ENCODE data around the gene FZD4. TPM values are rescaled to one million over a fixed set of nuclear protein-coding genes. Genes with fewer than 3 reads are reported as not detected.
"Not testable (repeated sequence)": the region's sequence is repeated elsewhere in the genome, so short reads cannot be mapped to it uniquely, and the experiment has no call there.

The FZD4 gene
- total and polyA plus RNA-seq, 2 experiments from 2014 or later, result 18.8 to 46.4 TPM

GRCh38 chr11:86938900-86939880, 16.0 kb downstream of the FZD4 start:
- no peaks in the 10 kb centered on the region for H3K27me3 ChIP-seq
- peak; percentile 63 for TF ChIP-seq CTCF (IDR thresholded peaks at IDR 0.05; ENCODE audit: low read depth, low read length)
- peak; percentile 71 to 75 for DNase-seq (ENCODE audit: low read depth in 1 of 2, low spot score in 1 of 2)
- no peak overlapping the region for H3K4me3 ChIP-seq
- no peaks in the 10 kb centered on the region for H3K36me3 ChIP-seq
- peak overlapping the region; percentile 80 for H3K27ac ChIP-seq
- H3K4me1 ChIP-seq (ENCODE audit: low read depth), result peaks cover 62% of the 10 kb centered on the region
- H3K9me3 ChIP-seq (ENCODE audit: low read depth), result no peaks in the 10 kb centered on the region

GRCh38 chr11:86938203-86938899, 16.8 kb downstream of the FZD4 start:
- H3K27me3 ChIP-seq, result no peaks in the 10 kb centered on the region
- H3K9me3 ChIP-seq (ENCODE audit: low read depth), result no peaks in the 10 kb centered on the region
- DNase-seq (ENCODE audit: low read depth in 1 of 2, low spot score in 1 of 2), result no peak
- no peak for TF ChIP-seq CTCF (IDR thresholded peaks at IDR 0.05; ENCODE audit: low read depth, low read length)
- H3K36me3 ChIP-seq, result no peaks in the 10 kb centered on the region
- peaks cover 62% of the 10 kb centered on the region for H3K4me1 ChIP-seq (ENCODE audit: low read depth)
- H3K4me3 ChIP-seq, result no peak overlapping the region
- peak overlapping the region; percentile 76 for H3K27ac ChIP-seq

DNA sequence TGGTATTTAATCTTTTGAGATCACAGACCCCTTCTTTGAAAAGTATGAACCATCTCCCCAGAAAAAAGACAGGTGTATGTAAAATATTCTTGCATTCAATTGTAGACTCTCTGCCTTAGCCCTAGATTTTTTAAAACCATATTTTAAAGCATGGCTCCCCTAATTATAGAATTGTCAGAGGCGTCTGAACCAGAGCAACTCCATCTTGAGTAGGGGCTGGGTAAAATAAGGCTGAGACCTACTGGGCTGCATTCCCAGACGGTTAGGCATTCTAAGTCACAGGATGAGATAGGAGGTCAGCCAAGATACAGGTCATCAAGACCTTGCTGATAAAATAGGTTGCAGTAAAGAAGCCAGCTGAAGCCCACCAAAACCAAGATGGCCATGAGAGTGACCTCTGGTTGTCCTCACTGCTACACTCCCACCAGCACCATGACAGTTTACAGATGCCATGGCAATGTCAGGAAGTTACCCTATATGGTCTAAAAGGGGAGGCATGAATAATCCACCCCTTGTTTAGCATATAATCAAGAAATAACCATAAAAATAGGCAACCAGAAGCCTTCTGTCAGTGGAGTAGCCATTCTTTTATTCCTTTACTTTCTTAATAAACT, 17.9 kb downstream of the FZD4 start:
- H3K9me3 ChIP-seq (ENCODE audit: low read depth); H3K4me3 ChIP-seq; DNase-seq (ENCODE audit: low read depth in 1 of 2, low spot score in 1 of 2); H3K36me3 ChIP-seq; H3K27me3 ChIP-seq: not testable (repeated sequence)
- H3K4me1 ChIP-seq (ENCODE audit: low read depth), result peaks cover 67% of the 10 kb centered on the region
- H3K27ac ChIP-seq, result peak overlapping the region; percentile 76

DNA sequence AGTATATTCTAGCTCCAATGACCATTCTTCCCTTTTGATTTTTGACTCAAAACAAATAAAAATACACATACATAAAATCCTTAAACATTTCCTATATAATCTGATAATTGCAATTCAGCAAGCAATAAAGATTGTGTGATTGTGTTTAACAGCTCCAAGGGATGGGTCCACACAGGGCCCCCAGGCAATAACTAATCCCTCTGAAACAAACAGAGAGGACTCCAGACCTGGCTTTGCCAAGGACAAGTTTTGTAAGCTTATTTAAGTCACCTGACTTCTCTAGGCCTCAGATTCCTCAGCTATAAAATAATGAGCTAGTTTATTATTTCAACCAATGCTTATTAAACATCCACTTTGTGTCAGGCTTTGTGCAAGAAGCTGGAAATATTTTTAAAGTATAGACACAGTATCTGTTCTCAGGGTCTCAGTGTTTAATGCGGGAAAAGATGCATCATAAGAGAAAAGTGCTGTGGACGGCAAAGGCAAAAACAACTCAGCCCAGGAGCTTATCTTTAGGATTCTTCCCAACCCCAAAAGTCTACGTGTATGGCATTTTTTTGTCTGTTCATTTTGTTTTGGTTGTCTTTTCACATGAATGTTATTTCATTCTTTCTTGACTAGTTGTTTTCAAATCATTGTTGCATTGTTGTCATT, 20.1 kb downstream of the FZD4 start:
- no peak overlapping the region for H3K4me3 ChIP-seq
- H3K36me3 ChIP-seq, result no peaks in the 10 kb centered on the region
- peaks cover 66% of the 10 kb centered on the region for H3K4me1 ChIP-seq (ENCODE audit: low read depth)
- no peaks in the 10 kb centered on the region for H3K9me3 ChIP-seq (ENCODE audit: low read depth)
- DNase-seq (ENCODE audit: low read depth in 1 of 2, low spot score in 1 of 2), result no peak
- H3K27me3 ChIP-seq, result no peaks in the 10 kb centered on the region
- no peak for TF ChIP-seq CTCF (IDR thresholded peaks at IDR 0.05; ENCODE audit: low read depth, low read length)
- peak overlapping the region; percentile 51 for H3K27ac ChIP-seq

DNA sequence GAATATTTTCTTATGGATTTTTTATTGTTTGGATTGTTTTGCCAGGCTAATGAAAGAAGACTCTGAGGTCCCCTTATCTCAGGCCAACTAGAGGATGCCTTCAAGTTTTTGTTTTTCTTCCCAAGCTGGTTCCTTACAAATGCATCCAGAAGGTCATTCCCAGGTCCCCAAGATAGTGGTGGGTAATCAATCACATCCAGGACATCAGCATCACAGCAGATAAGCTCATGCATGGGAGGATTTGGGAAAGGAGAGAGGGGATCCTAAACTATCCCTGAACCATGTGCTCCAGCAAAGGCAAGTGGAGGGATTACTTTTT, 20.7 kb downstream of the FZD4 start:
- no peak for TF ChIP-seq CTCF (IDR thresholded peaks at IDR 0.05; ENCODE audit: low read depth, low read length)
- H3K27me3 ChIP-seq, result no peaks in the 10 kb centered on the region
- H3K4me3 ChIP-seq, result no peak overlapping the region
- peak overlapping the region; percentile 51 for H3K27ac ChIP-seq
- peaks cover 61% of the 10 kb centered on the region for H3K4me1 ChIP-seq (ENCODE audit: low read depth)
- DNase-seq (ENCODE audit: low read depth in 1 of 2, low spot score in 1 of 2), result no peak
- no peaks in the 10 kb centered on the region for H3K36me3 ChIP-seq
- no peaks in the 10 kb centered on the region for H3K9me3 ChIP-seq (ENCODE audit: low read depth)

All from cardiac muscle cell (in vitro differentiated cells and primary cell).